ENCODE measurements around the gene TAGAP.

TAGAP gene

DNA sequence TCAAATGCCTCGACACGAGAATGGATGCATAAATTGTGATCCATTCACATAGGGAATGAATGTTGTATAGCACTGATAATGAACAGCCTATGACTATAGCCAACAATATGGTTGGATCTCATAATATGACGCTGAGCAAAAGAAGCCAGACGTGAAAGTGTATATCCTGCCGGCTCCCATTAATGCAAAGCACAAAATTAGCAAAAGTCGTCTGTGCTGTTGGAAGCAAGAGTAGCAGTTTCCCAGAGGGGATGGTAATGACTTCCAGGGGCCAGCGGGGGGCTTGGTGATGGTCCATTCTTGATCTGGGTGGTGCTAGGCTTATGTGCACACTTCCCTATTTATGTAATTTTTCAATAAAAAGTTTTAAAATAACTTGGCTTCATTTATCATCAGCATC is 1.0 kb upstream of the TAGAP start:
- H3K4me3 ChIP-seq (ENCODE audit: low read depth, low read length): no peak overlapping the region
- TF ChIP-seq, protein P1, sequence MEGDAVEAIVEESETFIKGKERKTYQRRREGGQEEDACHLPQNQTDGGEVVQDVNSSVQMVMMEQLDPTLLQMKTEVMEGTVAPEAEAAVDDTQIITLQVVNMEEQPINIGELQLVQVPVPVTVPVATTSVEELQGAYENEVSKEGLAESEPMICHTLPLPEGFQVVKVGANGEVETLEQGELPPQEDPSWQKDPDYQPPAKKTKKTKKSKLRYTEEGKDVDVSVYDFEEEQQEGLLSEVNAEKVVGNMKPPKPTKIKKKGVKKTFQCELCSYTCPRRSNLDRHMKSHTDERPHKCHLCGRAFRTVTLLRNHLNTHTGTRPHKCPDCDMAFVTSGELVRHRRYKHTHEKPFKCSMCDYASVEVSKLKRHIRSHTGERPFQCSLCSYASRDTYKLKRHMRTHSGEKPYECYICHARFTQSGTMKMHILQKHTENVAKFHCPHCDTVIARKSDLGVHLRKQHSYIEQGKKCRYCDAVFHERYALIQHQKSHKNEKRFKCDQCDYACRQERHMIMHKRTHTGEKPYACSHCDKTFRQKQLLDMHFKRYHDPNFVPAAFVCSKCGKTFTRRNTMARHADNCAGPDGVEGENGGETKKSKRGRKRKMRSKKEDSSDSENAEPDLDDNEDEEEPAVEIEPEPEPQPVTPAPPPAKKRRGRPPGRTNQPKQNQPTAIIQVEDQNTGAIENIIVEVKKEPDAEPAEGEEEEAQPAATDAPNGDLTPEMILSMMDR (IDR thresholded peaks at IDR 0.05; ENCODE audit: borderline replicate concordance, insufficient read depth, low read depth, low read length): no peak

DNA sequence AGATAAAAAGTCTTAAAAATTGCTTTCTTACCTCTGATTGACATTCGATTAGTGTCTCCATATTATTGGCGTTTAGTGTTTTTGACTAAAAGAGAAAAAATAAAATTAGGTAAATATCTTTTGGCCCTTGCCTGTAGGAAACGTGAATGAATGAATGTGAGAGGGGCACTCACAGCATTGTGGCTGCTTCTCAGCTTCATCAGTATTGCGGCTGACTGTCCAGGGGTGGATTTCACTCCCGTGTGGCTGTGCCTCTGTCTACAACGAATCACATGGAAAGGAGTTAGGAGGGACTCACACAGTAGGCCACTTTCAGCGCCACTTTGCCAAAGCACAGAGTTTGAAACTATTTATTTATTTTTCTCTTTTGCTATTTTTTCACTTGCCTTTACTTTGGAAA is 844 bp downstream of the TAGAP start:
- peak overlapping the region; percentile 44 for H3K4me3 ChIP-seq (ENCODE audit: low read depth, low read length)
- TF ChIP-seq, protein P1 (IDR thresholded peaks at IDR 0.05; ENCODE audit: borderline replicate concordance, insufficient read depth, low read depth, low read length): no peak

DNA sequence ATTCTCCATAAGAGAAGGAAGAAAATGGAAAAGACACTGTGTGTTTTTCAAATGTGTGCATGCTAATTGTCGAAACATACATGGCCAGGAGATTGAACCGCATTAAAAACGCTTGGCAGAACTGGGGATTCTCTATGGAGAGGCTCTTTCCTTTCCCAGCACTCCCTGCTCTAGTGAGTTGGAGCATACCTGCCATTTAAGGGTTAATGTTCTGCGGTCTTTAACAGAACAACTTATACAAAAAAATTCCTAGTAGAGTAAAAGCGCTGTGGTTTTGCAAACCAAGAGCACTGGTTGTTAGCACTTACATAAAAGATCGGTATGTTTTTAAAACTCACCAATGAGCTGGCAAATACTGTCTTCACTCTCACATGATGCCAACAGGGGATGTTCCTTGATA is 1.5 kb downstream of the TAGAP start:
- TF ChIP-seq, protein P1 (IDR thresholded peaks at IDR 0.05; ENCODE audit: borderline replicate concordance, insufficient read depth, low read depth, low read length): no peak
- H3K4me3 ChIP-seq (ENCODE audit: low read depth, low read length): peak overlapping the region; percentile 21

DNA sequence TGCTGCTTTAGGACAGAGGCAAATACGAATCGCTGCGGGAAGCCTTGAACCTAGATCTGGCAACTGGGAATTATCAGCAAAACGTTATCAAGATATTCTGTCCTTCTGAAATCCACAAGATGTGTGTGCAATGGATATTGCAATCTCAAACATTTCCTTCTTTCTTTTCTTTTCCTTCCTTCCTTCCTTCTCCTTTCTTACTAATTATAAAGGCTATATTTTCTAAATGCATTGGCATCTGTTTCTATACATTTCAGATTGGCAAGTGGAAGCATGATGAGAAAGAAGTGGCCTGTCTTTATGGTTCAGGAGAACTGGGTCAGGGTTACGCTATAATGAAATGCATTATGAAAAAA is 2.0 kb downstream of the TAGAP start:
- H3K4me3 ChIP-seq (ENCODE audit: low read depth, low read length): peak overlapping the region; percentile 32
- TF ChIP-seq, protein P1 (IDR thresholded peaks at IDR 0.05; ENCODE audit: borderline replicate concordance, insufficient read depth, low read depth, low read length): no peak

DNA sequence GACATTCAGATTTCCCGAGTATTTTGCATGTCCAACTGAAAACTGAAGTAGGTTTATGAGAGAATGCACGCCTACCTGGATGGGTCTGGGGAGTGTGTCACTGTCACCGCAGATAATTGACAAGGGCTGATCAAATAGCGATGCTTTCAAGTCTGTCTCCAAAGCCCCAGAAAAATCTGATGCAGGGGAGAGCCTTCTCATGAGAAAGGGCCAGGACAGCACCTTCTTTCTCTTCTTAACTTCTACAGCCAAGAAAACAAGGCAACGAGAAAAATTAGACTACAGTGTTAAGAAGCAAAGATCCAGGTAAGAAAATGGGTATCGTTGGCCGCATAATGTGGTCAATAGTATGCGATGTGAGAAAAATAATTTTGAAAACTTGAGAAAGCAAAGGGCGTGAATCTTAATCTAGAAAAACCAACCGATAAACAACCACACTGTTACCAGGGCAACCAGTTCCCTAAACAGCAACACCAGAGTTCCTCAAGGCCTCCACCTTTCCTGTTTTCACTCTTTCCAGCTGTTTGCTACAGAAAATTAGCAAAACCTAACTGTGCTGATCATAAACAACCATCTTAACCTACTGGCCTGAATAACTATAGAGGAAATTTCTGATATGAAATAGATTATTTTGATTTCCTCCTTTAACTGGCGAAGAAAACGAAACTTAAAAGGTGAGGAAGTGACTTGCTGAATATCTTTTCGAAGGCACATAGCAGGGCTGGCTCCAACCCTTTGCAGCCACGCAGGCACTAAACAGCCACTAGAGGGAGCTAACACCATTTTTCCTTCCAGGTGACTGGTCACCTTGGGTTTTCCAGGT is 2.6 kb downstream of the TAGAP start:
- peak overlapping the region; percentile 32 for H3K4me3 ChIP-seq (ENCODE audit: low read depth, low read length)
- TF ChIP-seq, protein P1 (IDR thresholded peaks at IDR 0.05; ENCODE audit: borderline replicate concordance, insufficient read depth, low read depth, low read length): peak; percentile 89

DNA sequence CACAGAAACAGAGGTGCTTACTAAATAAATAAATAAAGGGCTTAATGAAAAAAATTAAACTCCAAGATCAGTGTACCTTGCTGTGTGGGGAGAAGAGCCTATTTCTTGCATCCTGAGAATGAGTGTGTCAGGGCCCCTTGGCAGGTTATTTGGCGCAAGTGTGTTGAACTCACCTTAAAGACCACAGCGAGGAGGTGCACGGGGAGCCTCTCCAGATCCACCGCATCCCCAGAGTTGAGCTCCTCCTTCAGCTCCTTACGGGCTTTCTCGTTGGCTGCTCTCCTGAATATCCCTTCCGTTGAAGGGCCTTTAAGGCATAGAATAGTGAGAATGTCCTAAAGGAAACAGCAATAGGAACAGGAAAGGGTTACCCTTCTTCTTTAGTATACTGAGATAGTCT is 3.6 kb downstream of the TAGAP start:
- H3K4me3 ChIP-seq (ENCODE audit: low read depth, low read length): no peak overlapping the region

DNA sequence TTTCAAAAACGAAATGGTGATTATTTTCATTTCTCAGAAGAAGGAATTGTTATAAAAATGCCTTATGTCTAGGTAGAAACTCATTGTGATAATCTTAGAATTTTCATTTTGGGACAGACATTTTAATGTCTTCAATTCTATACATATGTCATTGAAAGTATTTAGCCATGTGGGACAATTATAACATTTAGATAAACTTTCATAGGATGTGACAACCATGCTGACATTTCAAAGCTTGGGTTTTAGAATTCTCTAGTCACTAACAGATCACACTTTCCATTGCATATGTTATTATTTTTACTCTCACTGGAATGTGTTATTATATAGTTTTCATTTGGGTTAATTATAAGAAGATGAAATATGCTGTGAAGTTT is 4.9 kb downstream of the TAGAP start:
- no peak overlapping the region for H3K4me3 ChIP-seq (ENCODE audit: low read depth, low read length)
- TF ChIP-seq, protein P1 (IDR thresholded peaks at IDR 0.05; ENCODE audit: borderline replicate concordance, insufficient read depth, low read depth, low read length): no peak

More for the DNA sequence above, 3.6 kb downstream of the TAGAP start:
- TF ChIP-seq, protein P1 (IDR thresholded peaks at IDR 0.05; ENCODE audit: borderline replicate concordance, insufficient read depth, low read depth, low read length): no peak
